SU-DHL-6 (cell line): Measurements from ENCODE around the gene CYP21A2.
"Not testable (repeated sequence)": the region's sequence is repeated elsewhere in the genome, so short reads cannot be mapped to it uniquely, and the experiment has no call there.

Source experiments
- H2AFZ ChIP-seq: fragments of 200-600 bp; sonication (generic); 2 replicates; pipeline ENCODE4 v1.6.1; 2014; ENCODE audit warnings: low read depth, mild to moderate bottlenecking, moderate library complexity, mixed read lengths, antibody characterized with exemption, low read length; ENCODE audit not compliant: severe bottlenecking
- H3F3A ChIP-seq: fragments of 200-600 bp; shearing (Covaris generic); 2 replicates; pipeline ENCODE4 v1.6.0; 2016; ENCODE audit warnings: antibody characterized with exemption, mild to moderate bottlenecking; ENCODE audit not compliant: insufficient read depth
- H3K27ac ChIP-seq: fragments of 200-600 bp; sonication (generic); 2 replicates; pipeline ENCODE4 v1.5.1; 2016; ENCODE audit warnings: low read depth, mild to moderate bottlenecking, low read length, moderate library complexity, mixed read lengths
- H3K27me3 ChIP-seq: fragments of 200-600 bp; sonication (generic), shearing (Covaris generic); 2 replicates; pipeline ENCODE4 v1.6.0; 2014; ENCODE audit warnings: mild to moderate bottlenecking, low read length
- H3K36me3 ChIP-seq: fragments of 200-600 bp; sonication (generic); 2 replicates; pipeline ENCODE4 v1.6.1; 2014; ENCODE audit warnings: mild to moderate bottlenecking, low read length, mixed read lengths
- H3K4me2 ChIP-seq: fragments of 300-600, 200-600 bp; shearing (Covaris generic), sonication (generic); 2 replicates; pipeline ENCODE4 v1.6.0; 2014; ENCODE audit warnings: low read length, low read depth, mild to moderate bottlenecking; ENCODE audit not compliant: poor library complexity, severe bottlenecking
- H3K4me3 ChIP-seq: fragments of 200-600 bp; sonication (generic); 2 replicates; pipeline ENCODE4 v1.5.1; 2014; ENCODE audit warnings: antibody characterized with exemption, low read length, mild to moderate bottlenecking, mixed read lengths; ENCODE audit not compliant: insufficient read depth, poor library complexity, severe bottlenecking
- H3K79me2 ChIP-seq: fragments of 200-600 bp; sonication (generic); 2 replicates; pipeline ENCODE4 v1.6.1; 2014; ENCODE audit warnings: mild to moderate bottlenecking, low read length, moderate library complexity; ENCODE audit not compliant: insufficient read depth
- H3K9ac ChIP-seq: fragments of 200-600 bp; sonication (generic); 2 replicates; pipeline ENCODE4 v1.7.0; 2014; ENCODE audit warnings: mild to moderate bottlenecking, low read length
- H3K9me2 ChIP-seq: fragments of 200-600 bp; sonication (generic); replicated peaks from 2 replicates; pipeline ENCODE4 v1.6.1; 2014; ENCODE audit warnings: low read length; ENCODE audit not compliant: insufficient read depth
- H3K9me3 ChIP-seq: fragments of 200-600 bp; sonication (generic); 2 replicates; pipeline ENCODE4 v1.6.1; 2014; ENCODE audit warnings: low read length, mixed read lengths; ENCODE audit not compliant: insufficient read depth
- H4K20me1 ChIP-seq: fragments of 200-600 bp; sonication (generic); 2 replicates; pipeline ENCODE4 v1.6.1; 2014; ENCODE audit warnings: low read depth, mild to moderate bottlenecking, antibody characterized with exemption, low read length, moderate library complexity, mixed read lengths

CYP21A2 gene

GRCh38 chr6:32004864-32005537, 33.2 kb upstream of the CYP21A2 start:
- H3K27me3 ChIP-seq, H3K79me2 ChIP-seq, H4K20me1 ChIP-seq, H3K36me3 ChIP-seq, H3K9me2 ChIP-seq, H3K9ac ChIP-seq, H2AFZ ChIP-seq, H3K4me2 ChIP-seq, H3K4me3 ChIP-seq, H3K27ac ChIP-seq, H3K9me3 ChIP-seq, H3F3A ChIP-seq: not testable (repeated sequence)

- not testable (repeated sequence) for H3K27ac ChIP-seq, H3K9me2 ChIP-seq, H3K79me2 ChIP-seq, H3K27me3 ChIP-seq, H3K9ac ChIP-seq, H3K4me3 ChIP-seq, H3K4me2 ChIP-seq, H3K9me3 ChIP-seq, H3K36me3 ChIP-seq, H2AFZ ChIP-seq, H4K20me1 ChIP-seq, H3F3A ChIP-seq
These were observed 32.7 kb upstream of the CYP21A2 start for GRCh38 chr6:32005538-32005880.

GRCh38 chr6:32005991-32006529, 32.2 kb upstream of the CYP21A2 start:
- H3K27ac ChIP-seq, H3F3A ChIP-seq, H3K27me3 ChIP-seq, H3K79me2 ChIP-seq, H3K9me3 ChIP-seq, H2AFZ ChIP-seq, H3K4me3 ChIP-seq, H3K9me2 ChIP-seq, H3K9ac ChIP-seq, H4K20me1 ChIP-seq, H3K4me2 ChIP-seq, H3K36me3 ChIP-seq: not testable (repeated sequence)

- not testable (repeated sequence) for H3K4me3 ChIP-seq, H2AFZ ChIP-seq, H4K20me1 ChIP-seq, H3K9ac ChIP-seq, H3K4me2 ChIP-seq, H3K79me2 ChIP-seq, H3K27ac ChIP-seq, H3K9me3 ChIP-seq, H3K9me2 ChIP-seq, H3K36me3 ChIP-seq, H3F3A ChIP-seq, H3K27me3 ChIP-seq
These were observed 31.1 kb upstream of the CYP21A2 start for GRCh38 chr6:32007086-32007485.

GRCh38 chr6:32008037-32008436, 30.2 kb upstream of the CYP21A2 start:
- H3K27me3 ChIP-seq, H3K36me3 ChIP-seq, H3K9me3 ChIP-seq, H3K4me2 ChIP-seq, H4K20me1 ChIP-seq, H3F3A ChIP-seq, H3K79me2 ChIP-seq, H3K4me3 ChIP-seq, H3K9ac ChIP-seq, H2AFZ ChIP-seq, H3K27ac ChIP-seq, H3K9me2 ChIP-seq: not testable (repeated sequence)

- H3K4me2 ChIP-seq, H4K20me1 ChIP-seq, H3K79me2 ChIP-seq, H3K9me3 ChIP-seq, H3F3A ChIP-seq, H3K36me3 ChIP-seq, H3K4me3 ChIP-seq, H3K27ac ChIP-seq, H2AFZ ChIP-seq, H3K27me3 ChIP-seq, H3K9ac ChIP-seq, H3K9me2 ChIP-seq: not testable (repeated sequence)
These were observed 29.6 kb upstream of the CYP21A2 start for GRCh38 chr6:32008616-32009015.

GRCh38 chr6:32009537-32009936, 28.7 kb upstream of the CYP21A2 start:
- H3K4me3 ChIP-seq, H3K27me3 ChIP-seq, H3K36me3 ChIP-seq, H4K20me1 ChIP-seq, H3F3A ChIP-seq, H3K4me2 ChIP-seq, H3K9me3 ChIP-seq, H2AFZ ChIP-seq, H3K79me2 ChIP-seq, H3K9me2 ChIP-seq, H3K9ac ChIP-seq, H3K27ac ChIP-seq: not testable (repeated sequence)

- not testable (repeated sequence) for H3K9me2 ChIP-seq, H3K27ac ChIP-seq, H3K4me2 ChIP-seq, H3K79me2 ChIP-seq, H3K9me3 ChIP-seq, H3K36me3 ChIP-seq, H3K4me3 ChIP-seq, H2AFZ ChIP-seq, H4K20me1 ChIP-seq, H3K9ac ChIP-seq, H3F3A ChIP-seq, H3K27me3 ChIP-seq
These were observed 27.2 kb upstream of the CYP21A2 start for GRCh38 chr6:32010856-32011530.
